SK-N-SH treated with all-trans-retinoic acid at 6 μM for 48 hours (cell line): ENCODE results near the gene NDP.

Experiments
- ATAC-seq: fragments of 200-7000 bp; cut with Tn5 transposase; 3 replicates; pipeline ENCODE4 v1.9.1; 2020; ENCODE audit warnings: mild to moderate bottlenecking, moderate library complexity
- BACH2 ChIP-seq: fragments of 250-450 bp; sonication (Bioruptor Pico); IDR thresholded peaks from 2 replicates; pipeline ENCODE4 v1.9.0; 2021; ENCODE audit warnings: mild to moderate bottlenecking, borderline replicate concordance
- CREB5 ChIP-seq: fragments of 250-450 bp; sonication (Bioruptor Pico); IDR thresholded peaks from 2 replicates; pipeline ENCODE4 v1.5.1; 2020; ENCODE audit warnings: low read depth, mild to moderate bottlenecking, moderate library complexity
- CSDC2 ChIP-seq: fragments of 250-450 bp; sonication (Bioruptor Pico); IDR thresholded peaks from 2 replicates; pipeline ENCODE4 v1.5.0; 2020; ENCODE audit warnings: mild to moderate bottlenecking, moderate library complexity
- CSRNP3 ChIP-seq: fragments of 250-450 bp; sonication (Bioruptor Pico); IDR thresholded peaks from 2 replicates; pipeline ENCODE4 v1.5.1; 2021; ENCODE audit warnings: mild to moderate bottlenecking, moderate library complexity
- ESRRG ChIP-seq: fragments of 250-450 bp; sonication (Bioruptor Pico); IDR thresholded peaks from 2 replicates; pipeline ENCODE4 v1.6.1; 2021; ENCODE audit warnings: mild to moderate bottlenecking
- GLIS3 ChIP-seq: fragments of 250-450 bp; sonication (Bioruptor Pico); IDR thresholded peaks from 2 replicates; pipeline ENCODE4 v1.5.0; 2020; ENCODE audit warnings: mild to moderate bottlenecking, moderate library complexity
- ISL1 ChIP-seq: fragments of 250-450 bp; sonication (Bioruptor Pico); IDR thresholded peaks from 2 replicates; pipeline ENCODE4 v2.1.2; 2022; ENCODE audit warnings: mild to moderate bottlenecking, moderate library complexity
- OSR1 ChIP-seq: fragments of 250-450 bp; sonication (Bioruptor Pico); IDR thresholded peaks from 2 replicates; pipeline ENCODE4 v1.8.0; 2022; ENCODE audit warnings: moderate library complexity, mild to moderate bottlenecking, inconsistent platforms
- PPARA ChIP-seq: fragments of 250-450 bp; sonication (Bioruptor Pico); IDR thresholded peaks from 2 replicates; pipeline ENCODE4 v1.5.0; 2020; ENCODE audit warnings: mild to moderate bottlenecking, borderline replicate concordance
- RARB ChIP-seq: fragments of 250-450 bp; sonication (Bioruptor Pico); IDR thresholded peaks from 2 replicates; pipeline ENCODE4 v1.8.0; 2021; ENCODE audit warnings: mild to moderate bottlenecking, moderate library complexity
- TCF4 ChIP-seq: fragments of 250-450 bp; sonication (Bioruptor Pico); IDR thresholded peaks from 2 replicates; pipeline ENCODE4 v1.8.0; 2021; ENCODE audit warnings: mild to moderate bottlenecking, moderate library complexity, borderline replicate concordance
- TOX ChIP-seq: fragments of 250-450 bp; sonication (Bioruptor Pico); IDR thresholded peaks from 2 replicates; pipeline ENCODE4 v1.8.0; 2021; ENCODE audit warnings: mild to moderate bottlenecking, moderate library complexity, borderline replicate concordance
- TSHZ2 ChIP-seq: fragments of 250-450 bp; sonication (Bioruptor Pico); IDR thresholded peaks from 2 replicates; pipeline ENCODE4 v1.5.0; 2020; ENCODE audit warnings: mild to moderate bottlenecking, moderate library complexity
- ZC3H10 ChIP-seq: fragments of 250-450 bp; sonication (Bioruptor Pico); IDR thresholded peaks from 2 replicates; pipeline ENCODE4 v1.5.1; 2021; ENCODE audit warnings: mild to moderate bottlenecking, moderate library complexity
- ZFP3 ChIP-seq: fragments of 250-450 bp; sonication (Bioruptor Pico); IDR thresholded peaks from 2 replicates; pipeline ENCODE4 v1.5.0; 2020; ENCODE audit warnings: mild to moderate bottlenecking, moderate library complexity
- ZFP30 ChIP-seq: fragments of 450-650 bp; formaldehyde crosslinking; IDR thresholded peaks from 2 replicates; pipeline ENCODE4 v1.5.0; 2022; ENCODE audit warnings: mild to moderate bottlenecking, moderate library complexity
- ZNF565 ChIP-seq: fragments of 450-650 bp; formaldehyde crosslinking; conservative IDR thresholded peaks from 2 replicates; pipeline ENCODE4 v1.5.0; 2020; ENCODE audit warnings: low read depth, mild to moderate bottlenecking, moderate library complexity
- ZNF70 ChIP-seq: fragments of 450-650 bp; formaldehyde crosslinking; IDR thresholded peaks from 2 replicates; pipeline ENCODE4 v1.5.0; 2020; ENCODE audit warnings: mild to moderate bottlenecking, moderate library complexity
- ZNF8 ChIP-seq: fragments of 450-650 bp; formaldehyde crosslinking; IDR thresholded peaks from 2 replicates; pipeline ENCODE4 v1.5.0; 2020; ENCODE audit warnings: mild to moderate bottlenecking, moderate library complexity
- TF ChIP-seq, protein P1 (sequence below): fragments of 250-450 bp; sonication (Bioruptor Pico); IDR thresholded peaks from 2 replicates; pipeline ENCODE4 v1.8.0; 2021; ENCODE audit warnings: low read depth, mild to moderate bottlenecking, moderate library complexity, borderline replicate concordance
- TF ChIP-seq, protein P2 (sequence below): fragments of 250-450 bp; sonication (Bioruptor Pico); IDR thresholded peaks from 2 replicates; pipeline ENCODE4 v1.8.0; 2020; ENCODE audit warnings: mild to moderate bottlenecking, moderate library complexity, borderline replicate concordance

NDP gene

DNA sequence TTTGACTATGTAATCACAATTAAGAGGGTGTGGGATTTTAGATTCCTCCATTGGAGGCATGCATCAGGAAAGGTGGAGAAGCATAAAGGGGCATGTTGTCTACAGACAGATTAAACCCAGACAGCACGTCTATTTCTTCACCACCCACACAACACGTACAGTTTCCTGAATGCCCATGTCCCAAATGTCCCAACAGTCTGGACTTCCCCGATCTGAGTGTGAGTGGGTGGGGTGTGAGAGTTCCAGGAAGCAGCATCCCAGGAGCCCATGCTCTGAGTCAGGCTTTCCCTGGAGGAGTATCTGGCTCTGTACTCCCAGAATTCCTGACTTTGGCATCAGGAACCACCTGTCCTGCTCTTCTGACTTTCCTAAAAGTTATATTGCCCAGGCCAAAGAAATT is 30.8 kb upstream of the NDP start:
- TF ChIP-seq GLIS3 (CRISPR knock-in tag) (no peak), PPARA (CRISPR knock-in tag) (no peak), CREB5 (CRISPR knock-in tag) (no peak), ZNF565 (no peak), TOX (no peak), BACH2 (CRISPR knock-in tag) (no peak), CSDC2 (no peak), RARB (CRISPR knock-in tag) (no peak), ISL1 (CRISPR knock-in tag) (no peak), ZNF8 (CRISPR knock-in tag) (no peak), ESRRG (no peak), ZC3H10 (no peak), ZFP30 (CRISPR knock-in tag) (no peak)
- TF ChIP-seq, protein P1, sequence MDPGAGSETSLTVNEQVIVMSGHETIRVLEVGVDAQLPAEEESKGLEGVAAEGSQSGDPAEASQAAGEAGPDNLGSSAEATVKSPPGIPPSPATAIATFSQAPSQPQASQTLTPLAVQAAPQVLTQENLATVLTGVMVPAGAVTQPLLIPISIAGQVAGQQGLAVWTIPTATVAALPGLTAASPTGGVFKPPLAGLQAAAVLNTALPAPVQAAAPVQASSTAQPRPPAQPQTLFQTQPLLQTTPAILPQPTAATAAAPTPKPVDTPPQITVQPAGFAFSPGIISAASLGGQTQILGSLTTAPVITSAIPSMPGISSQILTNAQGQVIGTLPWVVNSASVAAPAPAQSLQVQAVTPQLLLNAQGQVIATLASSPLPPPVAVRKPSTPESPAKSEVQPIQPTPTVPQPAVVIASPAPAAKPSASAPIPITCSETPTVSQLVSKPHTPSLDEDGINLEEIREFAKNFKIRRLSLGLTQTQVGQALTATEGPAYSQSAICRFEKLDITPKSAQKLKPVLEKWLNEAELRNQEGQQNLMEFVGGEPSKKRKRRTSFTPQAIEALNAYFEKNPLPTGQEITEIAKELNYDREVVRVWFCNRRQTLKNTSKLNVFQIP (CRISPR knock-in tag), result no peak
- TF ChIP-seq, protein P2, sequence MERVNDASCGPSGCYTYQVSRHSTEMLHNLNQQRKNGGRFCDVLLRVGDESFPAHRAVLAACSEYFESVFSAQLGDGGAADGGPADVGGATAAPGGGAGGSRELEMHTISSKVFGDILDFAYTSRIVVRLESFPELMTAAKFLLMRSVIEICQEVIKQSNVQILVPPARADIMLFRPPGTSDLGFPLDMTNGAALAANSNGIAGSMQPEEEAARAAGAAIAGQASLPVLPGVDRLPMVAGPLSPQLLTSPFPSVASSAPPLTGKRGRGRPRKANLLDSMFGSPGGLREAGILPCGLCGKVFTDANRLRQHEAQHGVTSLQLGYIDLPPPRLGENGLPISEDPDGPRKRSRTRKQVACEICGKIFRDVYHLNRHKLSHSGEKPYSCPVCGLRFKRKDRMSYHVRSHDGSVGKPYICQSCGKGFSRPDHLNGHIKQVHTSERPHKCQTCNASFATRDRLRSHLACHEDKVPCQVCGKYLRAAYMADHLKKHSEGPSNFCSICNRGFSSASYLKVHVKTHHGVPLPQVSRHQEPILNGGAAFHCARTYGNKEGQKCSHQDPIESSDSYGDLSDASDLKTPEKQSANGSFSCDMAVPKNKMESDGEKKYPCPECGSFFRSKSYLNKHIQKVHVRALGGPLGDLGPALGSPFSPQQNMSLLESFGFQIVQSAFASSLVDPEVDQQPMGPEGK (CRISPR knock-in tag), result no peak
- ATAC-seq, result no peak

DNA sequence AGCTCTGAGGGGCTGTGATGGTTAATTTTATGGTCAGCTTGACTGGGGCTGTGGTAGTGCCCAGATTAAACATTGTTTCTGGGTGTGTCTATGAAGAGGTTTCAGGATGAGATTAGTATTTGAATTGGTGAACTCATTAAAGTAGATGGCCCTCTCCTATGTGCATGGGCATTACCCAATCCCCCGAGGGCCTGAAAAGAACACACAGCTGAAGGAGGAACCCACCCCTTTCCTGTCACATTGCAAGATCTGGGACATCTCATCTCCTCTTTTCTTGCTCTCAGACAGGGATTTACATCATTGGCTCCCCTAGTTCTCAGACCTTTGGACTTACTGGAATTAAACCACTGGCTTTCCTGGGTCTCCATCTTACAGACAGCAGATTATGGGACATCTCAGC is 29.4 kb upstream of the NDP start:
- no peak for ATAC-seq

DNA sequence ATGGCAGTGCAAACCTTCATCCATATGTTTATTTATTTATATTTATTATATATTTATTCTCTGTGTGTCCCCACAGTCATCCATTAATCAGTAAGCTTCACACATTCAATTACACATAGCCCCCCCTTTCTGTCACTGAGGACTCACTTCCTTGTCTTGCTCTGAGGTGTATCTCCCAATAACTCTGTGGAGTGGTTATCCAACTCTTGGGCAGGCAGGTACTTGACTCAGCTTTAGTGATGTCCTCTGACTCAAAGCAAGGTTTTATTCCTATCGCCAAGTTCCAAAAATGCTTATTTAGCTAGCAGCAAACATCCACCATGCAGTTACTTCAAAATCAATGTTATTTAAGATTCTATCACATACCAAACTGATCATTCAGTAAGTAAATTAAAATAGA is 25.2 kb upstream of the NDP start:
- no peak for ATAC-seq
- TF ChIP-seq ESRRG (no peak), BACH2 (CRISPR knock-in tag) (no peak), TCF4 (CRISPR knock-in tag) (no peak), ZFP30 (CRISPR knock-in tag) (no peak), ZC3H10 (no peak), CSDC2 (no peak), CREB5 (CRISPR knock-in tag) (no peak), GLIS3 (CRISPR knock-in tag) (no peak), ZNF70 (CRISPR knock-in tag) (no peak), CSRNP3 (CRISPR knock-in tag) (no peak), TSHZ2 (CRISPR knock-in tag) (no peak), RARB (CRISPR knock-in tag) (no peak), OSR1 (no peak), ZFP3 (no peak)

More for the DNA sequence above, 29.4 kb upstream of the NDP start:
- TF ChIP-seq BACH2 (CRISPR knock-in tag) (no peak), ZFP30 (CRISPR knock-in tag) (no peak)
